Loucy (cell line): Measurements from ENCODE around the gene TK1.

Experiments
- EZH2phosphoT487 ChIP-seq: fragments of 200-600 bp; IDR thresholded peaks from 2 replicates; pipeline ENCODE4 v1.6.1; 2018; ENCODE audit warnings: antibody characterized with exemption, mild to moderate bottlenecking, moderate library complexity, borderline replicate concordance
- TF ChIP-seq, protein P1 (sequence below): fragments of 200-600 bp; sonication (generic); conservative IDR thresholded peaks from 2 replicates; pipeline ENCODE4 v1.5.1; 2014; ENCODE audit warnings: mild to moderate bottlenecking, antibody characterized with exemption, low read length

DNA sequence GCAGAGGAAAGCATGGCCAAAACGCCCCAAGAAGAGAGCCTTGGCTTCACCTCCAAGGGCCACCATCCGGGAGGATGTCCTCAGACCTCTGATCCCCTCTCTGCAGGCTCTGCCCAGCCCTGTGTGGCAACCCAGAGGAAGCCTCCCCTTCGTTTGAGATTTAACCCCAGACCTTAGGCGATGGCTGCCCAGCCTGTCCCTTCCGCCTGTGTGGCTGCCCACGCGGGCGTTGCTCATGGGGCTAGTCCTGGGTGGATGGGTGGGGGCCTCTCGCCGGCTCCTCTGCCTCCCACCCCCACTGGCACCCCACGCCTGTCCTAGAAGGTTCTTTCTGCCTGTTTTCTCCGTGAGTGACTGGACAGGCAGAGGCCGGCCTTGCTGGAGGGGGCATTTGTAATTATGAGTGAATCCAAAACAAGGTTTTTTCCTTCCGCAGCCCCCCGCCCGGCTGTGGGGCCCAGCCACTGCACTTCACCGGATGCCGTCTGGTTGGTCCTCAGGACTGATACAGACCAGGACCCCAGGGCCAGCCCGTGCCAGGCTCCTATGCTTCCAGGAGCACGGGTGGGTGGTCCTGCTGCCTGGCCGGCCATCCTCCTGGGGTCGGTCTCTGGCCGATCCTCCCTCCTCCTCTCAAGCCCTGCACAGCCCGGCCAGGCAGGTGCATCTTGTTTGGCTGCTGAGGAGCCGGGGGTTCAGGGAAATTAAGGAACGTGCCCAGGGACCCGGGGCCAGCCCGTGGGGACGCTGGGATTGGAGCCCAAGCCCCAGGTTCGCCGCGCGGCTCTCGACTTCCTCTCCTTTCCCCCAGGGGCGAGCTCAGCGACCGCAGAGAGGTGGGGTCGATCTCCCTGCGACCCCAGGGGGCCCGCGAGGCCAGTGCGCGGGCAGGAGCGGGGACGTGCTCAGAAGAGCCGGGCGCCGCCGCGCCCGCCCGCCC is 44.4 kb upstream of the TK1 start, which contains the start of gene TMEM235:
- TF ChIP-seq, protein P1, sequence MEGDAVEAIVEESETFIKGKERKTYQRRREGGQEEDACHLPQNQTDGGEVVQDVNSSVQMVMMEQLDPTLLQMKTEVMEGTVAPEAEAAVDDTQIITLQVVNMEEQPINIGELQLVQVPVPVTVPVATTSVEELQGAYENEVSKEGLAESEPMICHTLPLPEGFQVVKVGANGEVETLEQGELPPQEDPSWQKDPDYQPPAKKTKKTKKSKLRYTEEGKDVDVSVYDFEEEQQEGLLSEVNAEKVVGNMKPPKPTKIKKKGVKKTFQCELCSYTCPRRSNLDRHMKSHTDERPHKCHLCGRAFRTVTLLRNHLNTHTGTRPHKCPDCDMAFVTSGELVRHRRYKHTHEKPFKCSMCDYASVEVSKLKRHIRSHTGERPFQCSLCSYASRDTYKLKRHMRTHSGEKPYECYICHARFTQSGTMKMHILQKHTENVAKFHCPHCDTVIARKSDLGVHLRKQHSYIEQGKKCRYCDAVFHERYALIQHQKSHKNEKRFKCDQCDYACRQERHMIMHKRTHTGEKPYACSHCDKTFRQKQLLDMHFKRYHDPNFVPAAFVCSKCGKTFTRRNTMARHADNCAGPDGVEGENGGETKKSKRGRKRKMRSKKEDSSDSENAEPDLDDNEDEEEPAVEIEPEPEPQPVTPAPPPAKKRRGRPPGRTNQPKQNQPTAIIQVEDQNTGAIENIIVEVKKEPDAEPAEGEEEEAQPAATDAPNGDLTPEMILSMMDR, result no peak
- TF ChIP-seq EZH2phosphoT487, result no peak
